Thymus (tissue), 11 donors: ENCODE results near the gene ZNF273. TPM values are rescaled to one million over a fixed set of nuclear protein-coding genes. Genes with fewer than 3 reads are reported as not detected.

Experiments used
- DNase-seq, 9 donors: peaks; one replicate each; pipeline ENCODE4 v3.0.0-alpha.2; 2013; ENCODE audit warnings: low spot score in 9 of 9, low read depth in 6 of 9, missing footprints in 1 of 9
- H3K27ac ChIP-seq, 2 donors: one replicate each; pipeline ENCODE4 v1.5.1; 2013; ENCODE audit warnings: control low read depth in 1 of 2, low read depth in 1 of 2, low read length in 1 of 2, mild to moderate bottlenecking in 1 of 2, moderate library complexity in 1 of 2
- H3K27me3 ChIP-seq, 2 donors: one replicate each; pipeline ENCODE4 v1.5.1; 2013; ENCODE audit warnings: low read length in 1 of 2; ENCODE audit not compliant: control insufficient read depth in 2 of 2, insufficient read depth in 1 of 2
- H3K36me3 ChIP-seq, 2 donors: one replicate each; pipeline ENCODE4 v1.5.1; 2013; ENCODE audit warnings: low read length in 1 of 2, mild to moderate bottlenecking in 1 of 2, moderate library complexity in 1 of 2; ENCODE audit not compliant: control insufficient read depth in 2 of 2, insufficient read depth in 2 of 2
- H3K4me1 ChIP-seq, 2 donors: one replicate each; pipeline ENCODE4 v1.5.1; 2013; ENCODE audit warnings: low read length in 2 of 2; ENCODE audit not compliant: control insufficient read depth in 2 of 2, insufficient read depth in 2 of 2
- H3K4me3 ChIP-seq, 2 donors: one replicate each; pipeline ENCODE4 v1.5.1; 2013; ENCODE audit warnings: low read length in 2 of 2, control low read depth in 1 of 2, mild to moderate bottlenecking in 1 of 2
- H3K9me3 ChIP-seq, 2 donors: one replicate each; pipeline ENCODE4 v1.5.1; 2013; ENCODE audit warnings: low read length in 1 of 2, mild to moderate bottlenecking in 1 of 2; ENCODE audit not compliant: control insufficient read depth in 2 of 2, insufficient read depth in 1 of 2
- whole genome bisulfite sequencing: extraction: QIAGEN DNeasy Blood & Tissue Kit; methylation state at CpG from one replicate; pipeline ENCODE4 v1.1.7; 2013; 5-methylcytosine and 5-hydroxymethylcytosine counted together
- polyA plus RNA-seq: library from polyadenylated mRNA; stranded (reverse); fragments of 200-250 nt; gene quantifications from one replicate; pipeline ENCODE4 v1.2.3, GENCODE V29; 2013
- total RNA-seq: library from RNA; stranded (reverse); fragments of 120-200 nt; gene quantifications from one replicate; pipeline ENCODE4 v1.2.4, GENCODE V29; 2013
- donor health status: healthy.

ZNF273 gene
- total and polyA plus RNA-seq, 2 donors, result 6.6 to 8.2 TPM

- Histone ChIP-seq H3K9me3 (peaks cover 8 to 78% of the 10 kb centered on the region in 2 donors), H3K4me3 (no peak overlapping the region), H3K4me1 (no peaks in the 10 kb centered on the region), H3K27me3 (peaks cover 0 to 29% of the 10 kb centered on the region in 2 donors), H3K36me3 (no peaks in the 10 kb centered on the region), H3K27ac (no peak overlapping the region)
- WGBS, result 98% methylated on average over 38 of the region's 38 CpGs
- no peak for DNase-seq
Observed at GRCh38 chr7:64880322-64881297, 22.5 kb upstream of the ZNF273 start.

- Histone ChIP-seq H3K27me3 (peaks cover 0 to 29% of the 10 kb centered on the region in 2 donors), H3K9me3 (peaks cover 8 to 76% of the 10 kb centered on the region in 2 donors), H3K36me3 (no peaks in the 10 kb centered on the region), H3K27ac (no peak overlapping the region), H3K4me1 (no peaks in the 10 kb centered on the region), H3K4me3 (no peak overlapping the region)
- 85% methylated on average over 26 of the region's 26 CpGs for WGBS
- DNase-seq, result no peak
Observed at GRCh38 chr7:64881461-64882287, 21.4 kb upstream of the ZNF273 start.

GRCh38 chr7:64882341-64883112 is 20.5 kb upstream of the ZNF273 start:
- 16% methylated on average over 55 of the region's 55 CpGs for WGBS
- Histone ChIP-seq H3K36me3 (no peaks in the 10 kb centered on the region), H3K9me3 (peaks cover 6 to 68% of the 10 kb centered on the region in 2 donors), H3K4me1 (no peaks in the 10 kb centered on the region), H3K27me3 (peaks cover 2 to 38% of the 10 kb centered on the region in 2 donors), H3K27ac (no peak overlapping the region), H3K4me3 (no peak overlapping the region)
- DNase-seq, result peak in 1 of 9 donors; percentile 13

DNA sequence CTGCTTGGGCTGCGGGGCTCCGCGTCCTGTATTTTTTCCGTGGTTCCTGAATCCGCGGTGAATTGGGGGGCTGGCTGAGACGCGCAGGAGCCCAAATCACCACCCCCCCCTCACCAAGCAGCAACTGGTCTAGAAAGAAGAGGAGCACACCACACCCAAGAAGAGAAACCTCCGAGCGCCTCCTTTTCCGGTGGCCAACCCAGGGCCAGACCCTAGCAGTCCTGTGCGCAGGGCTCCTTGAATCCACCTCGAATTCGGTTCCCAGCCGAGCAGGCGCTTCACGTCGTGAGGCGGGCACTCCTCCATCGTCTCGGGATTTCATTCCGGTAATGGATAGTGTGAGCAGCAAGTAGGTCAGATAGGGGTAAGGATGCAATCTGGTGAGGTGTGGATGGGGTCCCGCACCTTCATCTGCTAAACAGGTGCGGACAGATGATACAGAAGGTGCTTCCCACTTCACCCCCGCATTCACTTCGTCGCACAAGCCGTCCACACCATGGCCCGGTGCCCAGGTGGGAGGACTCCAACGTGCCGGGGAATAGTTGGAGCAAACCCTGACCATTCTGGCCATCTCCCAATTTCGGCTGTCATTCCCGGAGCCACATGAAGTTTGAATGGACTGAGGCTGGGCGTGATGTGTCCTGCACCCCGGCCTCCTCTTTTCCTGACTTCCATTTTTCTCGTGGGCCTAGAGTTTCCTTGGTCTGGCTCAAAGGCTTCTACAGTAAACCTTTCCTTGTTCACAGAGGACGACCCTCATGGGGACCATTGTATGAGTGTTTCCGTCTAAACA is 19.8 kb upstream of the ZNF273 start:
- peaks cover 5 to 45% of the 10 kb centered on the region in 2 donors for H3K27me3 ChIP-seq
- 69% methylated on average over 38 of the region's 38 CpGs for WGBS

DNA sequence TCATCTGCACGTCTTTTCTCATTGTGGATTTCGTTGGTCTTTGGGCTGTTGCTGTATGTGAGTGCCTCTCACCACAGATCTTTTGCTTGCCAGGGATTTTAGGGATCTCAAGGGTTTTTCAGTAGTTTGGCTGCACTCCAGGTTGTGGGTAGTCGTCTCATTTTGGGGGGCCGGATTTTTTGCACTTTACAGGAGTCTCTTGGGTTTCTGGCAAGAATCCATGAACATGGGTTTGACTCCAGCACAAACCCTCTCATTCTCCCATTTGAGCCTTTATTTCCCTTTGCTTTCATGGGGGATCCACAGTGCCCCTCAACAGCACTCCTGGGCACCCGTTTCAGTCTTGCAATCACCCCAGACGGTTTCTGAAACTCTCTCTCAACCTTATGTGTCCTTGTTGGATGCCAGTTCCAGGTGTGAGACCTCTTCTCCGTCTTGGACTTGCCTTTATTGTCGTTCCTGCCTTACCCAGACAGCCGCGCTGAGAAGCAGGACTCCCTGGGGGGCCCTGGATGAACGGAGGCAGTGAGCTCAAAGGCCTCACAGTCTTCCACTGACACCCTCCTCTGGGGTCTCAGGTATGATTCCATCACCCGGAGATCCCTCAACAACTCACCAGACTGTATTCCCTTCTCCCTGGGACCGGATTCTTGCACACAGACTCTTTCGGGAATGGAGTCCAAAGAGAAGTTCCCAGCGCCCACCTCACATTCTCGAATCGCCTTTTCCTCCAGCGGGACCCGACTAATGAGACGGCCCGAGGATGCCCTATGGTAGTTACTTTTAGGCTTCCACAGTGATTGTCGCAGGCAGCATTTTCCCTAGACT is 18.8 kb upstream of the ZNF273 start:
- Histone ChIP-seq H3K4me3 (no peak overlapping the region), H3K36me3 (no peaks in the 10 kb centered on the region), H3K4me1 (peaks cover 1 to 2% of the 10 kb centered on the region in 2 donors), H3K27me3 (peaks cover 11 to 55% of the 10 kb centered on the region in 2 donors), H3K27ac (no peak overlapping the region), H3K9me3 (peaks cover 5 to 55% of the 10 kb centered on the region in 2 donors)
- DNase-seq, result no peak
- WGBS, result 93% methylated on average over 22 of the region's 22 CpGs

More for the DNA sequence above, 19.8 kb upstream of the ZNF273 start:
- no peak for DNase-seq
- Histone ChIP-seq H3K4me3 (no peak overlapping the region), H3K4me1 (no peaks in the 10 kb centered on the region), H3K27ac (no peak overlapping the region), H3K36me3 (no peaks in the 10 kb centered on the region), H3K9me3 (peaks cover 5 to 61% of the 10 kb centered on the region in 2 donors)

GRCh38 chr7:64884913-64885370 is 18.1 kb upstream of the ZNF273 start:
- no peaks in the 10 kb centered on the region for H3K36me3 ChIP-seq
- no peak overlapping the region for H3K4me3 ChIP-seq
- peaks cover 2 to 4% of the 10 kb centered on the region in 2 donors for H3K4me1 ChIP-seq
- no peak for DNase-seq
- WGBS, result 94% methylated on average over 19 of the region's 19 CpGs
- H3K27ac ChIP-seq, result no peak overlapping the region
- peaks cover 16 to 62% of the 10 kb centered on the region in 2 donors for H3K27me3 ChIP-seq
- H3K9me3 ChIP-seq, result peaks cover 5 to 49% of the 10 kb centered on the region in 2 donors

- Histone ChIP-seq H3K27ac (no peak overlapping the region), H3K4me3 (no peak overlapping the region), H3K27me3 (peaks cover 16 to 69% of the 10 kb centered on the region in 2 donors), H3K4me1 (peaks cover 2 to 4% of the 10 kb centered on the region in 2 donors), H3K9me3 (peaks cover 3 to 41% of the 10 kb centered on the region in 2 donors), H3K36me3 (no peaks in the 10 kb centered on the region)
- no peak for DNase-seq
- 97% methylated on average over 5 of the region's 5 CpGs for WGBS
Observed at GRCh38 chr7:64885520-64886240, 17.4 kb upstream of the ZNF273 start.
